PC-9 (cell line): ENCODE measurements around the gene HACD2. TPM values are rescaled to one million over a fixed set of nuclear protein-coding genes. Genes with fewer than 3 reads are reported as not detected.

Experiments used
- BruUV-seq: library from RNA; stranded (reverse); fragments of 400-500 nt; replicated peaks from 2 replicates; lab custom pipeline; 2021; lab: Mats Ljungman, UMichigan
- CTCF ChIA-PET: fragments of 300-600 bp; sonication (Branson Sonifier 250); formaldehyde crosslinking; loops from one replicate; lab custom pipeline; 2022; ENCODE audit warnings: antibody characterized with exemption; lab: Charles Lee
- POLR2A ChIA-PET: fragments of 300-600 bp; sonication (Branson Sonifier 250); formaldehyde crosslinking; loops from one replicate; lab custom pipeline; 2022; ENCODE audit warnings: antibody characterized with exemption; ENCODE audit not compliant: unreplicated experiment; lab: Charles Lee
- DNase-seq, 2 experiments: peaks; one replicate each; pipeline versions ENCODE4 v3.0.0 to v3.0.0-alpha.2; 2015 to 2022; ENCODE audit warnings: mixed read lengths in 1 of 2
- H2AFZ ChIP-seq: fragments of 200-600 bp; sonication (generic); 2 replicates; pipeline ENCODE4 v1.8.1; 2017; ENCODE audit warnings: antibody characterized with exemption
- H3F3A ChIP-seq: fragments of 200-600 bp; sonication (generic); 2 replicates; pipeline ENCODE4 v1.8.1; 2017; ENCODE audit warnings: antibody characterized with exemption, mild to moderate bottlenecking, low read depth; ENCODE audit not compliant: insufficient read depth
- H3K27ac ChIP-seq: fragments of 200-600 bp; sonication (generic); 2 replicates; pipeline ENCODE4 v1.6.1; 2016; ENCODE audit warnings: mixed run types
- H3K27me3 ChIP-seq: fragments of 200-600 bp; sonication (generic); 2 replicates; pipeline ENCODE4 v1.6.1; 2016; ENCODE audit warnings: low read depth, mixed run types; ENCODE audit not compliant: insufficient read depth
- H3K36me3 ChIP-seq: fragments of 200-600 bp; sonication (generic); 2 replicates; pipeline ENCODE4 v1.6.1; 2016; ENCODE audit warnings: low read depth, mixed run types
- H3K4me1 ChIP-seq: fragments of 200-600 bp; sonication (generic); replicated peaks from 2 replicates; pipeline ENCODE4 v1.6.1; 2016; ENCODE audit warnings: mixed run types; ENCODE audit not compliant: insufficient read depth
- H3K4me2 ChIP-seq: fragments of 200-600 bp; sonication (generic); 2 replicates; pipeline ENCODE4 v1.6.1; 2017; ENCODE audit warnings: mixed run types
- H3K4me3 ChIP-seq: fragments of 200-600 bp; sonication (generic); 2 replicates; pipeline ENCODE4 v1.6.1; 2016; ENCODE audit warnings: mixed run types
- H3K79me2 ChIP-seq: fragments of 200-600 bp; sonication (generic); 2 replicates; pipeline ENCODE4 v1.6.1; 2017; ENCODE audit warnings: low read depth, mixed run types
- H3K9me2 ChIP-seq: fragments of 200-600 bp; sonication (generic); 2 replicates; pipeline ENCODE4 v1.8.1; 2017; ENCODE audit warnings: mild to moderate bottlenecking; ENCODE audit not compliant: insufficient read depth
- H3K9me3 ChIP-seq: fragments of 200-600 bp; sonication (generic); 2 replicates; pipeline ENCODE4 v1.8.1; 2016; ENCODE audit warnings: low read depth; ENCODE audit not compliant: insufficient read depth
- H4K20me1 ChIP-seq: fragments of 200-600 bp; sonication (generic); 2 replicates; pipeline ENCODE4 v1.8.1; 2017; ENCODE audit not compliant: insufficient read depth
- EZH2 ChIP-seq: fragments of 200-600 bp; sonication (generic); IDR thresholded peaks from 2 replicates; pipeline ENCODE4 v1.8.0; 2017; ENCODE audit warnings: antibody characterized with exemption, low read depth
- intact Hi-C: fragments of 100-400 bp; cut with micrococcal nuclease; formaldehyde crosslinking; loops from one replicate; pipeline ENCODE4 v1.10.0; 2022; ENCODE audit not compliant: unreplicated experiment
- total RNA-seq: library from RNA; stranded (reverse); gene quantifications from 2 replicates; pipeline ENCODE4 v1.2.3, GENCODE V29; 2021
- TF ChIP-seq, protein P1 (sequence below): fragments of 200-600 bp; sonication (generic); conservative IDR thresholded peaks from 2 replicates; pipeline ENCODE4 v1.6.1; 2017; ENCODE audit warnings: mixed run types, antibody characterized with exemption, mild to moderate bottlenecking, moderate library complexity

Gene HACD2
- total RNA-seq, 1 experiment from 2014 or later: 53.3 TPM

DNA sequence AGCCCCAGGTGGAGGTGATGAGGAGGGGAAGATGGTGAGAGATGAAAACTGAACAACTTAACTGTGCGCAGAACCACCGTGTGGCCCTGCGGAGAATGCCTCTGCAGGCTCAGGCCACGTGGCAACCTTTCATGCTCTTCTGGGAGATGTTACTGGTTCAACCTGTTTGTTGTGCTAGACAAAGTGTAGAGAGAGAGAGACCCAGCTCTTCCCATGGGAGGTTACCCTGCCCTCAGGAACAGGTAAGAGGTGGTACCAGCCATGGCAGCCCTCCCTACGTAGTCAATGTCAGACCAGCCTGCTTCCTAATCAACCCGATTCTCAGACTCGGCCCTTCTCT, 37.0 kb upstream of the HACD2 start:
- Histone ChIP-seq H3K36me3 (no peaks in the 10 kb centered on the region), H3K4me2 (no peak overlapping the region), H3K27ac (no peak overlapping the region), H3K79me2 (no peaks in the 10 kb centered on the region), H4K20me1 (no peaks in the 10 kb centered on the region), H3K27me3 (no peaks in the 10 kb centered on the region), H2AFZ (no peak overlapping the region), H3K9me2 (no peaks in the 10 kb centered on the region), H3K4me3 (no peak overlapping the region), H3K9me3 (no peaks in the 10 kb centered on the region), H3K4me1 (peaks cover 65% of the 10 kb centered on the region), H3F3A (peaks cover 29% of the 10 kb centered on the region; the same call in 1 of the 2 replicates)
- no TSS peak for BruUV-seq
- CTCF ChIA-PET: interaction anchor here (1.1 kb wide), 1 partner anchor 21 kb away, joined by 4 read pairs; no protein-coding TSS in a partner anchor
- DNase-seq: no peak
- TF ChIP-seq EZH2: no peak
- TF ChIP-seq, protein P1, sequence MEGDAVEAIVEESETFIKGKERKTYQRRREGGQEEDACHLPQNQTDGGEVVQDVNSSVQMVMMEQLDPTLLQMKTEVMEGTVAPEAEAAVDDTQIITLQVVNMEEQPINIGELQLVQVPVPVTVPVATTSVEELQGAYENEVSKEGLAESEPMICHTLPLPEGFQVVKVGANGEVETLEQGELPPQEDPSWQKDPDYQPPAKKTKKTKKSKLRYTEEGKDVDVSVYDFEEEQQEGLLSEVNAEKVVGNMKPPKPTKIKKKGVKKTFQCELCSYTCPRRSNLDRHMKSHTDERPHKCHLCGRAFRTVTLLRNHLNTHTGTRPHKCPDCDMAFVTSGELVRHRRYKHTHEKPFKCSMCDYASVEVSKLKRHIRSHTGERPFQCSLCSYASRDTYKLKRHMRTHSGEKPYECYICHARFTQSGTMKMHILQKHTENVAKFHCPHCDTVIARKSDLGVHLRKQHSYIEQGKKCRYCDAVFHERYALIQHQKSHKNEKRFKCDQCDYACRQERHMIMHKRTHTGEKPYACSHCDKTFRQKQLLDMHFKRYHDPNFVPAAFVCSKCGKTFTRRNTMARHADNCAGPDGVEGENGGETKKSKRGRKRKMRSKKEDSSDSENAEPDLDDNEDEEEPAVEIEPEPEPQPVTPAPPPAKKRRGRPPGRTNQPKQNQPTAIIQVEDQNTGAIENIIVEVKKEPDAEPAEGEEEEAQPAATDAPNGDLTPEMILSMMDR: no peak
- POLR2A ChIA-PET: no interaction called here
- intact Hi-C loops: loop anchor here (5.0 kb wide), 1 partner anchor 35 kb away; the partner anchor contains the start of gene HACD2

DNA sequence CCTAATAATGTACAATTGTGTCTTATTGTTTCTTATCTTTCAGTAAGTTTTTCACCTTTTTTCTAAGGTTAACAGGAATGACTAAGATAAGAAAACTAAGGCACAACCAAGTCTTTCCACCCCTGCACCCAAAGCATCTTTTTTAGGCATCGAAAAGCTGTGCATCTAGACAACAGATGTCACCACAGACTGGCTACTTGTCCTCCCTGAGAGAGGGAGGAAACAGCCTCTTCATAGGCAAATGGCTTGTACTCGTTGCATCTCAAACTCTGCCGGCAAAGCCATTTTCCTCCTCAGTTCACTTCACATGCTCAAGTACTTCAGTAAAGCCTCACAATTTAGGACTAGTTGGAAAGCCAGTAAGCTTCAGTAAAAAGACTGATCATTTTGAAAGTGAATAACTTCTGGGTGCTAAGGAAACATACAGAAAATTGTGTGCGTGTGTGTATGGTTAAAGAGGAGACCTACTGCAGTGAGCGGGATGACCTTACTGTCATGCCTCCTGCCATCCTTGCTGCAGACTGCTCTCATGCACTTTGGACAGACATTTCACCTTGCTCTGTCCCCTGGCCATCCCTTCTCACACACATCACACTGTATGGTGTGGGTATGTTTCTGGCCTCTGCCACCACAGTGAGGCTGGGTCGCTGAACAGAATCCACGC, 36.5 kb upstream of the HACD2 start:
- CTCF ChIA-PET: interaction anchor here (1.1 kb wide), 1 partner anchor 21 kb away, joined by 4 read pairs; no protein-coding TSS in a partner anchor
- no peak for TF ChIP-seq EZH2
- TF ChIP-seq, protein P1: no peak

DNA sequence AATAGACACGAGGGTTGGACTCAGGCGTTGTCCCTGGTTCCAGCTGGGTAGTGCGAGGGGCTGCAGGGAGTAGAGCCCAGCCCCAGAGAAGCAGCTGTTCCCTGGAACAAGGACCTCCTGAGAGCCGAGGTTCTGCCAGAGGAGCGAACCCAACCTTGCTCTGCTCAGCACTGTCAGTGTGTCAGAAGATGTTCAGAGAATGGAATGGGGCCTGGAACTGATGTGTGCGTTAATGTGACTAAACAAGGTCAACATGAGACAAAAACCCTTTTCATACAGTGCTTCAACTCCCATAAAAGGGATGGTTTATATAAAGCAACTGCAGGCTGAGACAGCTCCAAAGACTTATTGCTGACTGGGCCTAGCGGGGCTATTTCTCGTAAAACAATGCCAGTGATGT, 35.5 kb upstream of the HACD2 start:
- ChIA-PET CTCF (no interaction called here), POLR2A (no interaction called here)
- Histone ChIP-seq H3F3A (peaks cover 29% of the 10 kb centered on the region; the same call in 1 of the 2 replicates), H3K9me2 (0 out of 2 replicates have a peak, but pooled peaks cover 2% of the 10 kb centered on the region), H3K4me1 (peaks cover 65% of the 10 kb centered on the region), H3K79me2 (no peaks in the 10 kb centered on the region), H3K4me2 (no peak overlapping the region), H3K36me3 (no peaks in the 10 kb centered on the region), H3K27me3 (no peaks in the 10 kb centered on the region), H2AFZ (no peak overlapping the region), H3K9me3 (no peaks in the 10 kb centered on the region), H3K4me3 (no peak overlapping the region), H4K20me1 (no peaks in the 10 kb centered on the region), H3K27ac (no peak overlapping the region)
- no TSS peak for BruUV-seq
- TF ChIP-seq EZH2: no peak
- TF ChIP-seq, protein P1: no peak
- intact Hi-C loops: loop anchor here (5.0 kb wide), 1 partner anchor 33 kb away; the partner anchor contains the start of gene HACD2
- DNase-seq: no peak

More for the DNA sequence above, 36.5 kb upstream of the HACD2 start:
- Histone ChIP-seq H3F3A (peaks cover 29% of the 10 kb centered on the region; the same call in 1 of the 2 replicates), H3K27ac (no peak overlapping the region), H3K9me3 (no peaks in the 10 kb centered on the region), H3K4me1 (peaks cover 65% of the 10 kb centered on the region), H3K27me3 (no peaks in the 10 kb centered on the region), H3K4me3 (no peak overlapping the region), H2AFZ (no peak overlapping the region), H3K79me2 (no peaks in the 10 kb centered on the region), H4K20me1 (no peaks in the 10 kb centered on the region), H3K36me3 (no peaks in the 10 kb centered on the region), H3K4me2 (no peak overlapping the region), H3K9me2 (no peaks in the 10 kb centered on the region)
- POLR2A ChIA-PET: no interaction called here
- intact Hi-C loops: loop anchor here (5.0 kb wide), 1 partner anchor 34 kb away; the partner anchor contains the start of gene HACD2
- DNase-seq: no peak
- no TSS peak for BruUV-seq
